ENCODE measurements around the gene EED.
A peak's percentile ranks its signal among the peaks of the same experiment; 100 is the strongest.

EED gene

DNA sequence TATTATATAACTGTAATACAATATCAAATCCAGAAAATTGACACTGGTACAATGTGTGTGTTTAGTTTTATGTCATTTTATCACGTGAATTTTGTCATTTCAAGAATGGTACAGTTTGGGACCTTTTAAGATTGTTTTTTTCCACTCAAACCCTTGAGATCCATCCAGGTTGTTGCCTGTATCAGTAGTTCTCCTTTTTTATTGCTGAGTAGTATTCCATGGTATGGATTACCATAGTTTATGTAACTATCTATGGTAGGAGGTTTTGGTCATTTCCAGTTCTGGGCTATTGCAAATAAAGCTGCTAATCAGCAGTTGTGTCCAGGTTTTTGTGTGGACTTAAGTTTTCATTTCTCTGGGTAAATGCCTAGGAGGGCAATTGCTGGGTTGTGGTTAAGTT lies 25.1 kb downstream of the EED start:
- Histone ChIP-seq H3K4me3 (IDR thresholded peaks at IDR 0.05; ENCODE audit: insufficient read depth, low read depth, low read length) (no peak overlapping the region), H3K36me3 (ENCODE audit: insufficient read depth) (peaks cover 8% of the 10 kb centered on the region; the same call in 1 of the 2 replicates), H3K4me2 (no peak overlapping the region), H2AFZ (ENCODE audit: low read depth) (no peak overlapping the region), H3K79me2 (ENCODE audit: insufficient read depth, low read depth) (peaks cover 12% of the 10 kb centered on the region; the same call in 1 of the 2 replicates), H4K20me1 (ENCODE audit: insufficient read depth) (no peaks in the 10 kb centered on the region), H3K27ac (no peak overlapping the region), H3K9ac (no peak overlapping the region), H3K4me1 (ENCODE audit: low read depth, poor library complexity, severe bottlenecking) (no peaks in the 10 kb centered on the region), H3K27me3 (ENCODE audit: insufficient read depth, low read depth) (no peaks in the 10 kb centered on the region)
- TF ChIP-seq, protein P1, sequence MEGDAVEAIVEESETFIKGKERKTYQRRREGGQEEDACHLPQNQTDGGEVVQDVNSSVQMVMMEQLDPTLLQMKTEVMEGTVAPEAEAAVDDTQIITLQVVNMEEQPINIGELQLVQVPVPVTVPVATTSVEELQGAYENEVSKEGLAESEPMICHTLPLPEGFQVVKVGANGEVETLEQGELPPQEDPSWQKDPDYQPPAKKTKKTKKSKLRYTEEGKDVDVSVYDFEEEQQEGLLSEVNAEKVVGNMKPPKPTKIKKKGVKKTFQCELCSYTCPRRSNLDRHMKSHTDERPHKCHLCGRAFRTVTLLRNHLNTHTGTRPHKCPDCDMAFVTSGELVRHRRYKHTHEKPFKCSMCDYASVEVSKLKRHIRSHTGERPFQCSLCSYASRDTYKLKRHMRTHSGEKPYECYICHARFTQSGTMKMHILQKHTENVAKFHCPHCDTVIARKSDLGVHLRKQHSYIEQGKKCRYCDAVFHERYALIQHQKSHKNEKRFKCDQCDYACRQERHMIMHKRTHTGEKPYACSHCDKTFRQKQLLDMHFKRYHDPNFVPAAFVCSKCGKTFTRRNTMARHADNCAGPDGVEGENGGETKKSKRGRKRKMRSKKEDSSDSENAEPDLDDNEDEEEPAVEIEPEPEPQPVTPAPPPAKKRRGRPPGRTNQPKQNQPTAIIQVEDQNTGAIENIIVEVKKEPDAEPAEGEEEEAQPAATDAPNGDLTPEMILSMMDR (conservative IDR thresholded peaks at IDR 0.05; ENCODE audit: low read depth, low read length) = no peak

- Histone ChIP-seq H3K4me3 (IDR thresholded peaks at IDR 0.05; ENCODE audit: insufficient read depth, low read depth, low read length) (no peak overlapping the region), H3K27me3 (ENCODE audit: insufficient read depth, low read depth) (no peaks in the 10 kb centered on the region), H3K4me2 (no peak overlapping the region), H3K27ac (no peak overlapping the region), H2AFZ (ENCODE audit: low read depth) (no peak overlapping the region), H4K20me1 (ENCODE audit: insufficient read depth) (no peaks in the 10 kb centered on the region), H3K9ac (no peak overlapping the region), H3K79me2 (ENCODE audit: insufficient read depth, low read depth) (peaks cover 16% of the 10 kb centered on the region; the same call in 1 of the 2 replicates), H3K4me1 (ENCODE audit: low read depth, poor library complexity, severe bottlenecking) (no peaks in the 10 kb centered on the region), H3K36me3 (ENCODE audit: insufficient read depth) (peaks cover 15% of the 10 kb centered on the region; the same call in 1 of the 2 replicates)
- TF ChIP-seq, protein P1 (conservative IDR thresholded peaks at IDR 0.05; ENCODE audit: low read depth, low read length) = peak; percentile 62
Observed at GRCh38 chr11:86274503-86274902, 29.9 kb downstream of the EED start.

DNA sequence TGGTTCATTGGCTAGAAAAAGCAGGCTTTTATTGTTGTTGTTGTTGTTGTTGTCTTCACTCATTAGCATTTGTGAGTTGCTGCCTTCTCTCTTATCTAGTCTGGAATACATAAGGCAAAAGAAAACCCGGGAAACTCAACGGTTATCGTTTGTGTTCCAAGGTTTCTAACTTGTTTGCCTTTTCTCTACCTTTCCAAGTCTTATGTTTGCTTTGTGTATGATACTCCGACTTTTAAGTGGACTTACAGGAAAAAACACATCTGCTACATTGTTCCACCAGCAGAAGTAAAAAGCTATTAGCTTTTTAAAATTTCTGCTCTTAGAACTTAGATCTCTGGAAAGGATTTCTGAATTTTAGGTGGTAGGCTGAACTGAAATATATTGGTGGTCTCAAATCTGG lies 30.4 kb downstream of the EED start:
- H3K4me3 ChIP-seq (IDR thresholded peaks at IDR 0.05; ENCODE audit: insufficient read depth, low read depth, low read length) = no peak overlapping the region
- no peaks in the 10 kb centered on the region for H3K27me3 ChIP-seq (ENCODE audit: insufficient read depth, low read depth)
- no peaks in the 10 kb centered on the region for H3K4me1 ChIP-seq (ENCODE audit: low read depth, poor library complexity, severe bottlenecking)
- peaks cover 16% of the 10 kb centered on the region; the same call in 1 of the 2 replicates for H3K79me2 ChIP-seq (ENCODE audit: insufficient read depth, low read depth)
- H2AFZ ChIP-seq (ENCODE audit: low read depth) = no peak overlapping the region
- H3K4me2 ChIP-seq = no peak overlapping the region
- peaks cover 10% of the 10 kb centered on the region; the same call in 1 of the 2 replicates for H3K36me3 ChIP-seq (ENCODE audit: insufficient read depth)
- H4K20me1 ChIP-seq (ENCODE audit: insufficient read depth) = no peaks in the 10 kb centered on the region
- H3K27ac ChIP-seq = no peak overlapping the region
- TF ChIP-seq, protein P1 (conservative IDR thresholded peaks at IDR 0.05; ENCODE audit: low read depth, low read length) = no peak
- no peak overlapping the region for H3K9ac ChIP-seq

- peaks cover 9% of the 10 kb centered on the region; the same call in 1 of the 2 replicates for H3K36me3 ChIP-seq (ENCODE audit: insufficient read depth)
Observed at GRCh38 chr11:86275493-86276370, 31.2 kb downstream of the EED start.

More at GRCh38 chr11:86275493-86276370, 31.2 kb downstream of the EED start:
- peaks cover 16% of the 10 kb centered on the region; the same call in 1 of the 2 replicates for H3K79me2 ChIP-seq (ENCODE audit: insufficient read depth, low read depth)
- H2AFZ ChIP-seq (ENCODE audit: low read depth) = no peak overlapping the region
- no peak overlapping the region for H3K27ac ChIP-seq
- no peaks in the 10 kb centered on the region for H4K20me1 ChIP-seq (ENCODE audit: insufficient read depth)
- no peaks in the 10 kb centered on the region for H3K27me3 ChIP-seq (ENCODE audit: insufficient read depth, low read depth)
- no peak overlapping the region for H3K4me2 ChIP-seq
- TF ChIP-seq, protein P1 (conservative IDR thresholded peaks at IDR 0.05; ENCODE audit: low read depth, low read length) = peak; percentile 39
- no peak overlapping the region for H3K4me3 ChIP-seq (IDR thresholded peaks at IDR 0.05; ENCODE audit: insufficient read depth, low read depth, low read length)
- H3K9ac ChIP-seq = no peak overlapping the region
- no peaks in the 10 kb centered on the region for H3K4me1 ChIP-seq (ENCODE audit: low read depth, poor library complexity, severe bottlenecking)

All from KMS-11 (cell line).